ENCODE data around the gene ACSL1. TPM values are rescaled to one million over a fixed set of nuclear protein-coding genes. Genes with fewer than 3 reads are reported as not detected.

Gene ACSL1
- total and polyA plus RNA-seq, 9 of the 15 experiments (the other 6 are each of a cell fraction or from before 2014, with no cell fraction given): 6.7 to 24.1 (median 15.0) TPM

DNA sequence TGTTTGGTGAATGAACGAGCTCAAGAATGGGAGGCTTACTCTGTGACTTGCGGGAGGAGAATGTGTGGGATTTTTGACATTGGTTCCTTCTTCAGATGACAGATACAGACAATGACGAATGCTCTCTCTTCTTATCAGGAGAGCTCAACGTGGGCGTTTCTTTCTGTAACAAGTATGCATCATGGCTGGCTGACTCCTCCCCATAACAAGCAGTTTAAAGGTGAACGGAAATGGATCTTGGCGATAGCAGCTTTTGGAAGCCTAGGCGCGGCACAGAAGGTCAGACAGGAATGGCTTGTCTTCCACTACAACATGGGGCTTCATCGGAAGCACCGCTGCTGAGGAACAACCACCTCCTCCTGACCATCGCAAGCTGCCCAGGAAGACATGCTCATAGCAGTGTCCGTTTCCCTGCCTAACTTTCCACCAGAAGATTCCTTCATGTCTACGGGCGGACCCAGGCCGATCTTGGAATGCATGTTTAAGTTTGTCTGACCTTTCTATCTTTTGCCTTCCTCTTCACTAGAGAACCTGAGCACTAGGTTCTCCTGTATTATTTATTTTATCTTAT lies 18.3 kb upstream of the ACSL1 start (continued):
- TF ChIP-seq ZNF445 (CRISPR knock-in tag; IDR thresholded peaks at IDR 0.05; ENCODE audit: low read depth) (no peak), SETDB1 (IDR thresholded peaks at IDR 0.05; ENCODE audit: low read length) (no peak), ZNF431 (CRISPR knock-in tag; IDR thresholded peaks at IDR 0.05) (no peak), NR2C2 (CRISPR knock-in tag; IDR thresholded peaks at IDR 0.05) (peak; percentile 76; the same call in 1 of the 2 replicates), NR2C2 (tag; IDR thresholded peaks at IDR 0.05) (peak; percentile 95), ZBTB7A (IDR thresholded peaks at IDR 0.05; ENCODE audit: borderline replicate concordance, control insufficient read depth, low read depth, low read length) (no peak), KAT7 (CRISPR knock-in tag; IDR thresholded peaks at IDR 0.05; ENCODE audit: borderline replicate concordance) (0 out of 2 replicates have a peak, but pooled peaks have one; percentile 45), TOE1 (IDR thresholded peaks at IDR 0.05; ENCODE audit: borderline replicate concordance) (no peak; the same call in 1 of the 2 replicates), TOE1 (CRISPR knock-in tag; IDR thresholded peaks at IDR 0.05; ENCODE audit: borderline replicate concordance, low read depth) (no peak), FOXJ3 (CRISPR knock-in tag; IDR thresholded peaks at IDR 0.05) (no peak), MAFK (IDR thresholded peaks at IDR 0.05; ENCODE audit: low read length) (peak; percentile 19; the same call in 1 of the 2 replicates), HCFC1 (IDR thresholded peaks at IDR 0.05; ENCODE audit: low read depth, low read length) (no peak), TRIM24 (IDR thresholded peaks at IDR 0.05) (peak; percentile 41 to 61), ZNF696 (CRISPR knock-in tag; conservative IDR thresholded peaks at IDR 0.05) (no peak), CBX3 (IDR thresholded peaks at IDR 0.05; ENCODE audit: borderline replicate concordance in 1 of 2, low read length in 2 of 2) (peak in 1 of 2 experiments; percentile 72; a peak in 1 of 3 replicates), CBX5 (IDR thresholded peaks at IDR 0.05; ENCODE audit: borderline replicate concordance, low read depth) (peak; percentile 33; the same call in 1 of the 2 replicates), RFX5 (IDR thresholded peaks at IDR 0.05; ENCODE audit: low read depth, low read length) (no peak), ZNF175 (CRISPR knock-in tag; IDR thresholded peaks at IDR 0.05; ENCODE audit: low read depth) (peak; percentile 76), ZNF146 (CRISPR knock-in tag; IDR thresholded peaks at IDR 0.05; ENCODE audit: unreplicated experiment) (no peak), JUND (IDR thresholded peaks at IDR 0.05; ENCODE audit: borderline replicate concordance, low read depth, low read length) (peak; percentile 88), JUND (tag; IDR thresholded peaks at IDR 0.05; ENCODE audit: borderline replicate concordance, low read depth, low read length) (peak; percentile 86; the same call in 2 of the 3 replicates), TAF15 (IDR thresholded peaks at IDR 0.05; ENCODE audit: low read depth, low read length) (no peak), SOX6 (IDR thresholded peaks at IDR 0.05) (peak; percentile 88), ATF7 (IDR thresholded peaks at IDR 0.05) (peak; percentile 92), CC2D1A (IDR thresholded peaks at IDR 0.05) (no peak), RNF2 (IDR thresholded peaks at IDR 0.05) (peak; percentile 86), RBM34 (IDR thresholded peaks at IDR 0.05; ENCODE audit: borderline replicate concordance, insufficient read depth, low read length) (no peak)
- TF ChIP-seq, protein P1, sequence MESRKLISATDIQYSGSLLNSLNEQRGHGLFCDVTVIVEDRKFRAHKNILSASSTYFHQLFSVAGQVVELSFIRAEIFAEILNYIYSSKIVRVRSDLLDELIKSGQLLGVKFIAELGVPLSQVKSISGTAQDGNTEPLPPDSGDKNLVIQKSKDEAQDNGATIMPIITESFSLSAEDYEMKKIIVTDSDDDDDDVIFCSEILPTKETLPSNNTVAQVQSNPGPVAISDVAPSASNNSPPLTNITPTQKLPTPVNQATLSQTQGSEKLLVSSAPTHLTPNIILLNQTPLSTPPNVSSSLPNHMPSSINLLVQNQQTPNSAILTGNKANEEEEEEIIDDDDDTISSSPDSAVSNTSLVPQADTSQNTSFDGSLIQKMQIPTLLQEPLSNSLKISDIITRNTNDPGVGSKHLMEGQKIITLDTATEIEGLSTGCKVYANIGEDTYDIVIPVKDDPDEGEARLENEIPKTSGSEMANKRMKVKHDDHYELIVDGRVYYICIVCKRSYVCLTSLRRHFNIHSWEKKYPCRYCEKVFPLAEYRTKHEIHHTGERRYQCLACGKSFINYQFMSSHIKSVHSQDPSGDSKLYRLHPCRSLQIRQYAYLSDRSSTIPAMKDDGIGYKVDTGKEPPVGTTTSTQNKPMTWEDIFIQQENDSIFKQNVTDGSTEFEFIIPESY (CRISPR knock-in tag; IDR thresholded peaks at IDR 0.05): no peak
- TF ChIP-seq, protein P2, sequence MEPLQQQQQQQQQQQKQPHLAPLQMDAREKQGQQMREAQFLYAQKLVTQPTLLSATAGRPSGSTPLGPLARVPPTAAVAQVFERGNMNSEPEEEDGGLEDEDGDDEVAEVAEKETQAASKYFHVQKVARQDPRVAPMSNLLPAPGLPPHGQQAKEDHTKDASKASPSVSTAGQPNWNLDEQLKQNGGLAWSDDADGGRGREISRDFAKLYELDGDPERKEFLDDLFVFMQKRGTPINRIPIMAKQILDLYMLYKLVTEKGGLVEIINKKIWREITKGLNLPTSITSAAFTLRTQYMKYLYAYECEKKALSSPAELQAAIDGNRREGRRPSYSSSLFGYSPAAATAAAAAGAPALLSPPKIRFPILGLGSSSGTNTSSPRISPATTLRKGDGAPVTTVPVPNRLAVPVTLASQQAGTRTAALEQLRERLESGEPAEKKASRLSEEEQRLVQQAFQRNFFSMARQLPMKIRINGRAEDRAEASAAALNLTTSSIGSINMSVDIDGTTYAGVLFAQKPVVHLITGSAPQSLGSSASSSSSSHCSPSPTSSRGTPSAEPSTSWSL (CRISPR knock-in tag; IDR thresholded peaks at IDR 0.05; ENCODE audit: borderline replicate concordance): no peak

Measured in K562 (cell line).